NCI-H2227 treated with DMSO at 0.1 percent for 48 hours (cell line): ENCODE measurements around the gene CD44.

ENCODE experiments used
- DNase-seq: peaks from one replicate; lab custom pipeline; 2025; lab: John Stamatoyannopoulos, UW

Gene CD44

GRCh38 chr11:35177370-35177769 lies 38.4 kb downstream of the CD44 start:
- no peak for DNase-seq

- no peak for DNase-seq
Observed at GRCh38 chr11:35178067-35178805, 39.3 kb downstream of the CD44 start.

- DNase-seq: no peak
Observed at GRCh38 chr11:35178873-35179272, 39.9 kb downstream of the CD44 start.

GRCh38 chr11:35179466-35180135 lies 40.6 kb downstream of the CD44 start:
- no peak for DNase-seq

GRCh38 chr11:35180317-35181233 lies 41.6 kb downstream of the CD44 start:
- DNase-seq: peak; percentile 39

GRCh38 chr11:35182317-35182939 lies 43.5 kb downstream of the CD44 start:
- no peak for DNase-seq

- DNase-seq: no peak
Observed at GRCh38 chr11:35183326-35183925, 44.5 kb downstream of the CD44 start.

GRCh38 chr11:35185696-35186095 lies 46.7 kb downstream of the CD44 start:
- DNase-seq: no peak

- no peak for DNase-seq
Observed at GRCh38 chr11:35187996-35188395, 49.0 kb downstream of the CD44 start.

GRCh38 chr11:35190804-35191348 lies 51.9 kb downstream of the CD44 start:
- DNase-seq: no peak

- DNase-seq: no peak
Observed at GRCh38 chr11:35192347-35192746, 53.4 kb downstream of the CD44 start.

- no peak for DNase-seq
Observed at GRCh38 chr11:35193767-35194166, 54.8 kb downstream of the CD44 start.

- DNase-seq: no peak
Observed at GRCh38 chr11:35197292-35197691, 58.3 kb downstream of the CD44 start.

GRCh38 chr11:35200811-35201341 lies 61.9 kb downstream of the CD44 start:
- no peak for DNase-seq

GRCh38 chr11:35204614-35205013 lies 65.6 kb downstream of the CD44 start:
- no peak for DNase-seq

GRCh38 chr11:35206616-35207015 lies 67.6 kb downstream of the CD44 start:
- DNase-seq: no peak

GRCh38 chr11:35207471-35208403 lies 68.8 kb downstream of the CD44 start:
- DNase-seq: no peak

GRCh38 chr11:35208795-35209194 lies 69.8 kb downstream of the CD44 start:
- DNase-seq: no peak

GRCh38 chr11:35210876-35211546 lies 72.0 kb downstream of the CD44 start:
- no peak for DNase-seq
